ENCODE results near the gene CCDC148.

Gene CCDC148

GRCh38 chr2:158182676-158183295 lies 273.8 kb downstream of the CCDC148 start:
- H3K27ac ChIP-seq (ENCODE audit: low read depth, low read length): no peak overlapping the region
- no peaks in the 10 kb centered on the region for H3K36me3 ChIP-seq (ENCODE audit: insufficient read depth, low read length)
- H3K4me3 ChIP-seq (ENCODE audit: low read depth in 1 of 2, low read length in 2 of 2): no peak overlapping the region
- H3K4me1 ChIP-seq (ENCODE audit: insufficient read depth, low read length): no peaks in the 10 kb centered on the region
- no peaks in the 10 kb centered on the region for H3K9me3 ChIP-seq (ENCODE audit: low read length)
- no peak overlapping the region for H3K9ac ChIP-seq (ENCODE audit: low read length)
- no peaks in the 10 kb centered on the region for H3K27me3 ChIP-seq (ENCODE audit: control insufficient read depth in 1 of 2, insufficient read depth in 2 of 2, low read length in 2 of 2)

GRCh38 chr2:158181171-158181570 lies 275.4 kb downstream of the CCDC148 start:
- Histone ChIP-seq H3K9me3 (ENCODE audit: low read length) (no peaks in the 10 kb centered on the region), H3K27me3 (ENCODE audit: control insufficient read depth in 1 of 2, insufficient read depth in 2 of 2, low read length in 2 of 2) (no peaks in the 10 kb centered on the region), H3K4me3 (ENCODE audit: low read depth in 1 of 2, low read length in 2 of 2) (no peak overlapping the region), H3K4me1 (ENCODE audit: insufficient read depth, low read length) (no peaks in the 10 kb centered on the region), H3K9ac (ENCODE audit: low read length) (no peak overlapping the region), H3K36me3 (ENCODE audit: insufficient read depth, low read length) (no peaks in the 10 kb centered on the region), H3K27ac (ENCODE audit: low read depth, low read length) (no peak overlapping the region)

- no peak overlapping the region for H3K9ac ChIP-seq (ENCODE audit: low read length)
- no peak overlapping the region for H3K27ac ChIP-seq (ENCODE audit: low read depth, low read length)
- no peaks in the 10 kb centered on the region for H3K4me1 ChIP-seq (ENCODE audit: insufficient read depth, low read length)
- H3K9me3 ChIP-seq (ENCODE audit: low read length): no peaks in the 10 kb centered on the region
- H3K27me3 ChIP-seq (ENCODE audit: control insufficient read depth in 1 of 2, insufficient read depth in 2 of 2, low read length in 2 of 2): no peaks in the 10 kb centered on the region
- H3K4me3 ChIP-seq (ENCODE audit: low read depth in 1 of 2, low read length in 2 of 2): no peak overlapping the region
- no peaks in the 10 kb centered on the region for H3K36me3 ChIP-seq (ENCODE audit: insufficient read depth, low read length)
These were observed 276.9 kb downstream of the CCDC148 start for GRCh38 chr2:158179660-158180059.

GRCh38 chr2:158178646-158179045 lies 277.9 kb downstream of the CCDC148 start:
- no peak overlapping the region for H3K9ac ChIP-seq (ENCODE audit: low read length)
- H3K27ac ChIP-seq (ENCODE audit: low read depth, low read length): no peak overlapping the region

GRCh38 chr2:158174956-158175355 lies 281.6 kb downstream of the CCDC148 start:
- Histone ChIP-seq H3K27me3 (ENCODE audit: control insufficient read depth in 1 of 2, insufficient read depth in 2 of 2, low read length in 2 of 2) (no peaks in the 10 kb centered on the region), H3K9me3 (ENCODE audit: low read length) (no peaks in the 10 kb centered on the region), H3K4me3 (ENCODE audit: low read depth in 1 of 2, low read length in 2 of 2) (no peak overlapping the region), H3K27ac (ENCODE audit: low read depth, low read length) (no peak overlapping the region), H3K4me1 (ENCODE audit: insufficient read depth, low read length) (no peaks in the 10 kb centered on the region), H3K9ac (ENCODE audit: low read length) (no peak overlapping the region), H3K36me3 (ENCODE audit: insufficient read depth, low read length) (no peaks in the 10 kb centered on the region)

More at GRCh38 chr2:158178646-158179045, 277.9 kb downstream of the CCDC148 start:
- no peaks in the 10 kb centered on the region for H3K4me1 ChIP-seq (ENCODE audit: insufficient read depth, low read length)
- no peaks in the 10 kb centered on the region for H3K27me3 ChIP-seq (ENCODE audit: control insufficient read depth in 1 of 2, insufficient read depth in 2 of 2, low read length in 2 of 2)
- no peaks in the 10 kb centered on the region for H3K9me3 ChIP-seq (ENCODE audit: low read length)
- H3K4me3 ChIP-seq (ENCODE audit: low read depth in 1 of 2, low read length in 2 of 2): no peak overlapping the region
- no peaks in the 10 kb centered on the region for H3K36me3 ChIP-seq (ENCODE audit: insufficient read depth, low read length)

- Histone ChIP-seq H3K9ac (ENCODE audit: low read length) (no peak overlapping the region), H3K27ac (ENCODE audit: low read depth, low read length) (no peak overlapping the region), H3K9me3 (ENCODE audit: low read length) (no peaks in the 10 kb centered on the region), H3K4me3 (ENCODE audit: low read depth in 1 of 2, low read length in 2 of 2) (no peak overlapping the region), H3K4me1 (ENCODE audit: insufficient read depth, low read length) (no peaks in the 10 kb centered on the region), H3K27me3 (ENCODE audit: control insufficient read depth in 1 of 2, insufficient read depth in 2 of 2, low read length in 2 of 2) (no peaks in the 10 kb centered on the region), H3K36me3 (ENCODE audit: insufficient read depth, low read length) (no peaks in the 10 kb centered on the region)
These were observed 282.1 kb downstream of the CCDC148 start for GRCh38 chr2:158174495-158174894.

- Histone ChIP-seq H3K36me3 (ENCODE audit: insufficient read depth, low read length) (no peaks in the 10 kb centered on the region), H3K27ac (ENCODE audit: low read depth, low read length) (no peak overlapping the region), H3K4me1 (ENCODE audit: insufficient read depth, low read length) (no peaks in the 10 kb centered on the region), H3K9me3 (ENCODE audit: low read length) (no peaks in the 10 kb centered on the region), H3K9ac (ENCODE audit: low read length) (no peak overlapping the region), H3K4me3 (ENCODE audit: low read depth in 1 of 2, low read length in 2 of 2) (no peak overlapping the region), H3K27me3 (ENCODE audit: control insufficient read depth in 1 of 2, insufficient read depth in 2 of 2, low read length in 2 of 2) (no peaks in the 10 kb centered on the region)
These were observed 283.8 kb downstream of the CCDC148 start for GRCh38 chr2:158172719-158173118.

- H3K4me3 ChIP-seq (ENCODE audit: low read depth in 1 of 2, low read length in 2 of 2): no peak overlapping the region
- no peak overlapping the region for H3K9ac ChIP-seq (ENCODE audit: low read length)
These were observed 302.0 kb downstream of the CCDC148 start for GRCh38 chr2:158154596-158154995.

GRCh38 chr2:158153270-158154015 lies 303.1 kb downstream of the CCDC148 start:
- Histone ChIP-seq H3K9ac (ENCODE audit: low read length) (no peak overlapping the region), H3K27me3 (ENCODE audit: control insufficient read depth in 1 of 2, insufficient read depth in 2 of 2, low read length in 2 of 2) (no peaks in the 10 kb centered on the region), H3K4me1 (ENCODE audit: insufficient read depth, low read length) (no peaks in the 10 kb centered on the region), H3K36me3 (ENCODE audit: insufficient read depth, low read length) (no peaks in the 10 kb centered on the region), H3K4me3 (ENCODE audit: low read depth in 1 of 2, low read length in 2 of 2) (no peak overlapping the region), H3K9me3 (ENCODE audit: low read length) (no peaks in the 10 kb centered on the region), H3K27ac (ENCODE audit: low read depth, low read length) (no peak overlapping the region)

More at GRCh38 chr2:158154596-158154995, 302.0 kb downstream of the CCDC148 start:
- Histone ChIP-seq H3K9me3 (ENCODE audit: low read length) (no peaks in the 10 kb centered on the region), H3K27ac (ENCODE audit: low read depth, low read length) (no peak overlapping the region), H3K4me1 (ENCODE audit: insufficient read depth, low read length) (no peaks in the 10 kb centered on the region), H3K36me3 (ENCODE audit: insufficient read depth, low read length) (no peaks in the 10 kb centered on the region), H3K27me3 (ENCODE audit: control insufficient read depth in 1 of 2, insufficient read depth in 2 of 2, low read length in 2 of 2) (no peaks in the 10 kb centered on the region)

- Histone ChIP-seq H3K4me1 (ENCODE audit: insufficient read depth, low read length) (no peaks in the 10 kb centered on the region), H3K9me3 (ENCODE audit: low read length) (no peaks in the 10 kb centered on the region), H3K27me3 (ENCODE audit: control insufficient read depth in 1 of 2, insufficient read depth in 2 of 2, low read length in 2 of 2) (no peaks in the 10 kb centered on the region), H3K9ac (ENCODE audit: low read length) (no peak overlapping the region), H3K27ac (ENCODE audit: low read depth, low read length) (no peak overlapping the region), H3K36me3 (ENCODE audit: insufficient read depth, low read length) (no peaks in the 10 kb centered on the region), H3K4me3 (ENCODE audit: low read depth in 1 of 2, low read length in 2 of 2) (no peak overlapping the region)
These were observed 311.5 kb downstream of the CCDC148 start for GRCh38 chr2:158144914-158145625.

- Histone ChIP-seq H3K27me3 (ENCODE audit: control insufficient read depth in 1 of 2, insufficient read depth in 2 of 2, low read length in 2 of 2) (no peaks in the 10 kb centered on the region), H3K4me3 (ENCODE audit: low read depth in 1 of 2, low read length in 2 of 2) (no peak overlapping the region), H3K9ac (ENCODE audit: low read length) (no peak overlapping the region), H3K4me1 (ENCODE audit: insufficient read depth, low read length) (no peaks in the 10 kb centered on the region), H3K36me3 (ENCODE audit: insufficient read depth, low read length) (no peaks in the 10 kb centered on the region), H3K9me3 (ENCODE audit: low read length) (no peaks in the 10 kb centered on the region), H3K27ac (ENCODE audit: low read depth, low read length) (no peak overlapping the region)
These were observed 312.7 kb downstream of the CCDC148 start for GRCh38 chr2:158143703-158144360.

All from muscle layer of colon (tissue), 2 donors.